ENCODE data around the gene CA10. TPM values are rescaled to one million over a fixed set of nuclear protein-coding genes. Genes with fewer than 3 reads are reported as not detected.

CA10 gene
- total RNA-seq, 1 experiment from 2014 or later, result not detected

DNA sequence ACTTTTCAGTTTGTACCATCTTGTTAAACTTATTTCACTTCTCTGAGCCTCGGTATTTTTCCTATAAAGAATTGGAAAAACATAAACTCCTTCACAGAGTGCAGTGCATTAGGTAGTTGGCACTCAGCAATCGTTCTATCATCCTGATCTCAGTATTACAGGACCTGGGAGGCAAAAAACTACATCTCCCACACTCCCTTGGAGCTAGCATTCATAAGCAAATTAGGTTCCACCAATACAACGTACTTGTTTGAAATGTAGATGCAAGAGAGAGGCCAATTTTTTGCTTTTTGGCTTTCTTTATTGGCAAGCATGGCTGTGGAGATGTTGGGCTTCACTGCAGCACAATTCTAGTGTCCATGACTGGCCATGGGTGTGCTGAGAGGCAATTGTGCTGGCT is 285.2 kb downstream of the CA10 start:
- no peak for DNase-seq (ENCODE audit: low spot score)

- no peak for DNase-seq (ENCODE audit: low spot score)
These were observed 289.1 kb downstream of the CA10 start for GRCh38 chr17:51869387-51869786.

- no peak for DNase-seq (ENCODE audit: low spot score)
These were observed 297.5 kb downstream of the CA10 start for GRCh38 chr17:51860954-51861561.

DNA sequence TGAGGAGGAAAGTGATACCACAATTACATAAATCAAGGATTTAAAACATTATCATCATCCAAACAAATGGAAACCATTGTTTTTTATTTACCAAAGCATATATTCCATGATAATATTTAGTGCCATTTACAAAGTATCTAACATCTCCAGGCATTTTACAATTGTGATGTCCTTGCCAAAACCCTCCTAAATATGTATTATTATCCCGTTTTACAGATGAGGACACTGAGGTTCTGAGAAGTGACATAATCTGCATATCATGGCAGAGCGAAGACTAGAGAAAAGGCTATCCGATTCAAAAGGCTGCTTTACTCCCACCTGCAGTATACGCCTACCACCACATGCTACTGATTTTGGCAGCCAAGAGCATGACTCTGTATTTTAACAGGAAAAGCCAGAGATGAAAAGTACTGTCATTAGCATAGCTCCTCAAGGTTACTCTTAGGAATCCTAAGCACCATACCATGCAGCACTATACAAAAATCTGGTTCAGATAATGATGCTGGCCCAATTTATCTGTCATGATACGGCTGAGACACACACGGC is 301.4 kb downstream of the CA10 start:
- DNase-seq (ENCODE audit: low spot score), result no peak

GRCh38 chr17:51855806-51856205 is 302.7 kb downstream of the CA10 start:
- no peak for DNase-seq (ENCODE audit: low spot score)

DNA sequence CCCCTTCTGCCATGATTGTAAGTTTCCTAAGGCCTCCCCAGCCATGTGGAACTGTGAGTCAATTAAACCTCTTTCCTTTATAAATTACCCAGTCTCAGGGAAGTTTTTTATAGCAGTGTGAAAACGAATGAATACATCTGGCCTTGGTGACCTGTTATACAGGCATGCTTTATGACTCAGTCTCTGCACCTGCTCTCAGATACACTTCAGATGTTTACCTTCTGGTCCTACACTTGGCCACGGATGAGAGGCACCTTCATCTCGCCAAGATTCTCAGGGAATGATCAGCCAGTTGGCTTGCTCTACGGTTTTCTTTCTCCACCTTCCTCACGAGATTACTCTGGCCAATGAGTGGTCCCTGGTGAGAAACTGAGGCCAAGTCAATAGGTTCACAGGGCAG is 304.7 kb downstream of the CA10 start:
- no peak for DNase-seq (ENCODE audit: low spot score)

DNA sequence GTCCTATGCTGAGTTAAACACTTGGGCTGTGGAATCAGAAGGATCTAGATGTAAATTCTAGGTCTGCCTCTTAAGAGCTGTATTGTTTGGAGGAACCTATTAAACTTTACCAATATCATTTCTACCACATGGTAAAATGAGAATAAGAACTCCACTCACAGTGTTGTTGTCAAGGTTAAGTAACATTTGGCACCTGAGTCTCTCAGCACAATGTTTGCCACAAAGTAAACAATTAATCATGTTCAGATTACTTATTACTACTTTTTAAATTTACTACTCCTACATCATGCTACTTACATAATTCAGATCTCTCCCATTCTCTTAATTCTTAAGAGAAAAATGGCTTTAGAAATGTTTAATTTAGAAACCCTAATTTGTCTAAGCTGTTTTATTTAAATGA is 305.9 kb downstream of the CA10 start:
- no peak for DNase-seq (ENCODE audit: low spot score)

- DNase-seq (ENCODE audit: low spot score), result no peak
These were observed 308.3 kb downstream of the CA10 start for GRCh38 chr17:51850201-51850600.

DNA sequence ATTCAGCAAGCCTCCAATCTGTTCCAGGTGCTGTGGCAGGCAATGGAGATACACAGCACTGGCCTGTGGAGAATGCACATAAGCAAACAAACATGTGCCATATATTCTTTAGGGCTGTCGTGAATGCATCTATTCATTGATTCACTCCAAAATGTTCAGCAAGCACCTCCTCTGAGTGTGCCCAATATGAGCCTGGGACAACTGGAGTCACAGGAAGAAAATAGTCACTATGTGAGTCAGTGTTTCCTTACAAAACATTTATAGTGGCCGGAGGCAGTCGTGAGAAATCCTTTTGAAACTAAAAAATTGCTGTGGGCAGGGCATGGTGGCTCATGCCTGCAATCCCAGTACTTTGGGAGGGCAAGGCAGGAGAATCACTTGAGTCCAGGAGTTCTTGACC is 310.1 kb downstream of the CA10 start:
- no peak for DNase-seq (ENCODE audit: low spot score)

- no peak for DNase-seq (ENCODE audit: low spot score)
These were observed 311.9 kb downstream of the CA10 start for GRCh38 chr17:51846566-51846965.

GRCh38 chr17:51845776-51846175 is 312.7 kb downstream of the CA10 start:
- DNase-seq (ENCODE audit: low spot score), result no peak

DNA sequence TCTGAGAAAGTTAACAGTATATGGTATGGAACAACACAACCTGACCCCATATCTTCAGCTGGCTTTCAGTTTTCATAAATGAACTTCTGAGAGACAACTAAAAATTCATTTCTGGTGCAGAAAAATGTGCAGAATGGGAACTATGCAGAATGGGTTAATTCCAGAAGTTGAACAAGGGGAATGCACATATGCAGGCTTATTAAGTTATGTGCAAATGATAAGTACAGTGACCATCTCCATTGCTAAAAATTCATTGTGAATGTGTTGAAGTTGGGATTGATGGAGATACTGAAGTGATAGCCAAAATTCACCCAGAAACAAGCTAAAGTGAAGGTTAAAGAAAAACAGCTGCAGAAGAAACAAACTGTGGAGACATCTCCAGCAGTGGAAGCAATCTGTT is 315.8 kb downstream of the CA10 start:
- no peak for DNase-seq (ENCODE audit: low spot score)

GRCh38 chr17:51841669-51842068 is 316.8 kb downstream of the CA10 start:
- DNase-seq (ENCODE audit: low spot score), result no peak

GRCh38 chr17:51840688-51841087 is 317.8 kb downstream of the CA10 start:
- DNase-seq (ENCODE audit: low spot score), result no peak

GRCh38 chr17:51833620-51834019 is 324.9 kb downstream of the CA10 start:
- no peak for DNase-seq (ENCODE audit: low spot score)

GRCh38 chr17:51833045-51833444 is 325.5 kb downstream of the CA10 start:
- no peak for DNase-seq (ENCODE audit: low spot score)

- no peak for DNase-seq (ENCODE audit: low spot score)
These were observed 327.6 kb downstream of the CA10 start for GRCh38 chr17:51830886-51831285.

DNA sequence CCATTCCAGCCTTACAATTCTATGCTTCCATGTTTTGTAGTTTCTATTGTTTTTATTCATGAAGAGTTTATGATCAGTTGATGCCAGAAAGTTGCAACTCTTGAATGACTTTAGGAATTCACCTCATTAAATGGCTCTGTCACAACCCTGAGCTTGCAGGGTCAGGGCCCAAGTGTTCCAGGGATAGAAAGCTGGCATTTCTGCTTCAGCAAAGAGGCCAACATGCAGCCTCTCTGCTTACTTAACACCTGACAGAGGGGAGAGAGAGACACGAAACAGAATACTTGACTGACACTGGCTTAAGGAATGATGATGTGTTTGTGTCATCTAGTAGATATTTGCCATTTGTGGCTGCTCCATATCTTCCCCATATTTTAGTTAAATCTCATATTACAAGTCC is 328.1 kb downstream of the CA10 start:
- DNase-seq (ENCODE audit: low spot score), result no peak

- DNase-seq (ENCODE audit: low spot score), result no peak
These were observed 329.6 kb downstream of the CA10 start for GRCh38 chr17:51828901-51829300.

DNA sequence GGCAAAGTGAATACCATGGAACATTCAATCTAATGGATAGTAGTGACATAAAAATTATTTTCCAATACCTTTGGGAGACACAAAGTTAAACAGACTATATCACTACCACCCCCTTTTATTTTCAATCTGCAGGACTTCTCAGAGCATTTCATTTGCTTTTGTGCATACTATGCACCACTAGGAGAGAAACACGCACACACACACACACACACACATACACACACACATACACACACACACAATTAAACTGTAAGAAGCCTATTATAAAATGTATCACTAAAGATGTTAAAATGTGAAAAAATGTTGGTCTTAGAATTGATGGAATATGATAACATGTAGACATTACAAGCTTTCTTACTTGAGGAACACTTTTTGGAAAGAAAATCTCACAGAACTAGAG is 331.4 kb downstream of the CA10 start:
- no peak for DNase-seq (ENCODE audit: low spot score)

DNA sequence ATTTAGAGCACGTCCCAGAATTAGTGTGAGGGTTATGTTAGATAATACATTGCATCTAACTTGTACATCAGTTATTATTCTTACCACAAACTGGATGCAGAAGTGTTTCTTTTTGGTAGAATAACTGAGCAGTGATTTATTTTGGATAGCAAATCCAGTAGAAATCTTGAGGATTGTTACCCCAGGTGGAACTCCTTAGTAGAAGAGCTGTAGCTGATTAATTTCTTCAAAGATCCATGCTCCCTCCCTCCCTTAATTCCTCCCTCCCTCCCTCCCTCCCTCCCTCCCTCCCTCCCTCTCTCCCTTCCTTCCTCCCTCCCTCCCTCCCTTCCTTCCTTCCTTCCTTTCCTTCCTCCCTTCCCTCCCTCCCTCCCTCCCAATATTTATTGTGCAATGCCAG is 337.7 kb downstream of the CA10 start:
- DNase-seq (ENCODE audit: low spot score), result no peak

GRCh38 chr17:51820252-51820651 is 338.3 kb downstream of the CA10 start:
- DNase-seq (ENCODE audit: low spot score), result no peak

DNA sequence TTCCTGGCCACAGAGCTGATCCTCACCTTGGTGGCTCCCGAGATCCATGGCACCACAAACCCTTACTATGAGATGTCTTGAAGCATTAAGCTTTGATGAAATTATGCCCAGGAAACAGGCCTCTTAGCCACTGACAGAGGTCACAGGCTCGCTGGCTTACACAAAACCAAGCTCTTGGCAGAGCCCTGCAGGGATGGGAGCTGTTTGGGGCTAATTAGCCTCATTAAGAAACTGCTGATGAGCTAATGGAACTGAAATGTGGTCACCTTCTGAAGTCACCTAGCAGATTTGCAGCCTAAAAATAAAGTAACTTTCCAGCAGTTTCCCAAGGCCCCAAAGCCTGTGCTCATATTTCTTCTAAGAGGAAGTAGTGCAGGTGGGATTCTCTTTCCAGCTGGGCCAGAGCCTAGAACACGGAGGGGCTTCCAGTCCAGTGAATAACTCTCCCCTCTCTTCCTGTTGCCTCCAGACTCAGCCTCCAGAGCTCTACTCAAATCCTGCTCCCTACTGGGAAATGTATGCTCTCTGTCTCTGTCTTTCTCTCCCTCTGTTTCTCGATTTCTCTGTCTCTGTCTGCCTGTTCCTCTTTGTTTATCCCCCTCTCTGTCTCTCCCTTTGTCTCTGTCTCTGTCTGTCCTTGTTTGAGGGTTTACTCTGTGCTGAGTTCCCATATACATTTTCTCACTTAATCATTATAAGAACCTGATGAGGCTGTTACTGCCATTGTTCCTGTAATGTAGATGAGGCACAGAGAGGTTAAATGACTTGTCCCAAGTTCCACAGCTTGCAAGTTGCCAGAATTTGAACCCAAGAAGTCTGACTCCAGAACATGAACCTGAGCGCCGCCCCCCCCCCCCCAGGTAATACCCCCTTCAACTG is 338.9 kb downstream of the CA10 start:
- no peak for DNase-seq (ENCODE audit: low spot score)

Measured in A172 (cell line).